ENCODE measurements around the gene HYAL3.

- TF ChIP-seq CTCF (IDR thresholded peaks at IDR 0.05 in 8 of 11, conservative IDR thresholded peaks at IDR 0.05 in 3 of 11) (no peak), POLR2A (IDR thresholded peaks at IDR 0.05) (no peak)
Measured at GRCh38 chr3:50279255-50280016, 19.8 kb downstream of the HYAL3 start.
